ENCODE results near the gene TESK2. TPM values are rescaled to one million over a fixed set of nuclear protein-coding genes. Genes with fewer than 3 reads are reported as not detected.
"Not testable (repeated sequence)": the region's sequence is repeated elsewhere in the genome, so short reads cannot be mapped to it uniquely, and the experiment has no call there.

Gene TESK2, protein sequence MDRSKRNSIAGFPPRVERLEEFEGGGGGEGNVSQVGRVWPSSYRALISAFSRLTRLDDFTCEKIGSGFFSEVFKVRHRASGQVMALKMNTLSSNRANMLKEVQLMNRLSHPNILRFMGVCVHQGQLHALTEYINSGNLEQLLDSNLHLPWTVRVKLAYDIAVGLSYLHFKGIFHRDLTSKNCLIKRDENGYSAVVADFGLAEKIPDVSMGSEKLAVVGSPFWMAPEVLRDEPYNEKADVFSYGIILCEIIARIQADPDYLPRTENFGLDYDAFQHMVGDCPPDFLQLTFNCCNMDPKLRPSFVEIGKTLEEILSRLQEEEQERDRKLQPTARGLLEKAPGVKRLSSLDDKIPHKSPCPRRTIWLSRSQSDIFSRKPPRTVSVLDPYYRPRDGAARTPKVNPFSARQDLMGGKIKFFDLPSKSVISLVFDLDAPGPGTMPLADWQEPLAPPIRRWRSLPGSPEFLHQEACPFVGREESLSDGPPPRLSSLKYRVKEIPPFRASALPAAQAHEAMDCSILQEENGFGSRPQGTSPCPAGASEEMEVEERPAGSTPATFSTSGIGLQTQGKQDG
- polyA plus RNA-seq (2013, experiment 1 of 2; ENCODE audit: insufficient read length), result 1.3 TPM
- 1.6 TPM for polyA plus RNA-seq (2013, experiment 2 of 2; ENCODE audit: insufficient read length)

DNA sequence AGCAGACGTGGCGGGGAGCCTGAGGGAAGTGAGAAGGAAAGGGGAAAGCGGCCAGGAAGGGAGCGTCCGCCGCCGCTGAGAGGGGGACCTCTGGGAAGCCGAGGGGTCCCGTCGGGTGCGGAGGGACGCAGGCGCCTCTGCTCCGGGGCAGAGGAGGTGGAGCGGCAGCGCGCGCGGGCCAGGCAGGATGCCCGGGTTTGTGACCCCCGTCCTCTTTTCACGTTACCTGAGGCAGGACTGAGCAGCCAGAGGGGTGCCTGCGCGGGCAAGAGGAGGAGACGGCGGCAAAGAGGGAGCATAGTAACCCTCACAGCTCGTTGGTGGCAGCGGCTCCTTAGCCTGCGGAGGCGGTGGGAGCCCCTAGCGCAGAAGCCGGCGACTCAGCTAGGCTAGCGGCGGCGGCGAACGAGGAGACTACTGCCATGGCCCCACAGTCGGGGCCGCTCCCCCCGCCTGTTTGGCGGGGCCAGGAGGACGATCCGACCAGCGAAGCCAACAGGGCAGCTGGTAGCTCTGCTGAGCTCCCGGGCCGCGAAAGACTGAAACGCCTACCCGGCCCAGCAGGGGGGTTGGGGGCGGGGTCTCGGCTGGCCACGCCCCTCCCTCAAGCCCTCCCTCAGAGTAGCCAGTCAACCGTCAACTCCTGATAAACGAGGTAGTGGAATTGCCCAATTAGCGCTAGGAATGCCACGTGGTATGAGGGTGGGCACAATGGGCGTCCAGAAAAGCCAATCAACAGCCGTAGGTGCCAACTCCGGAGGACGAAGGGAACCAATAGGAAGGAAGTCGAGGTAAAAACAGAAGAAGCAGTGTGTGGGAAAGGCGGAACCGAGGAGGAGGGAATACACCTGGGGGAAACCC lies at the start of gene TESK2:
Gene TESK2, minus strand, starts transcription at position 538 of the 861 bp plus-strand sequence. CDS start 33,378 bp downstream, outside the sequence.
- DNase-seq, result peak; percentile 99

DNA sequence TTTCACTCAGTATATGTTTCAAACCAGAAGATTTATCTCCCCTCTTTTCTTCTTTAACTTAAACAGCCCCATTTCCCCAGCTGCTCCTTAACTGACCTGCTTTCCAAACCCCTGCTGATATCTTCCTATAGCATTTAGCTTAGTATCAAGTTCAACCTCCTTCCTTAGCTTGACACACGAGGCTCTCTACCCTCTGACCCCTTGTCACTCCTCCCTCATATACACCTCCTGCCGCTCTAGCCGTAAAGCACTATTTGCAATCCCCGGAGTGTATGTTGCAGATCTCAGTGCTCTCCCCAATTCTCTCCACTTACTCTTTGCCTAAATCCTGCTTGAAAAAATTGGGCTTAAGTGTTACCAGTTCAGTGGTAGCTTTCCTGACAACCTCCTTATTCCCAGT lies 45.9 kb upstream of the TESK2 start:
- no peak for DNase-seq

DNA sequence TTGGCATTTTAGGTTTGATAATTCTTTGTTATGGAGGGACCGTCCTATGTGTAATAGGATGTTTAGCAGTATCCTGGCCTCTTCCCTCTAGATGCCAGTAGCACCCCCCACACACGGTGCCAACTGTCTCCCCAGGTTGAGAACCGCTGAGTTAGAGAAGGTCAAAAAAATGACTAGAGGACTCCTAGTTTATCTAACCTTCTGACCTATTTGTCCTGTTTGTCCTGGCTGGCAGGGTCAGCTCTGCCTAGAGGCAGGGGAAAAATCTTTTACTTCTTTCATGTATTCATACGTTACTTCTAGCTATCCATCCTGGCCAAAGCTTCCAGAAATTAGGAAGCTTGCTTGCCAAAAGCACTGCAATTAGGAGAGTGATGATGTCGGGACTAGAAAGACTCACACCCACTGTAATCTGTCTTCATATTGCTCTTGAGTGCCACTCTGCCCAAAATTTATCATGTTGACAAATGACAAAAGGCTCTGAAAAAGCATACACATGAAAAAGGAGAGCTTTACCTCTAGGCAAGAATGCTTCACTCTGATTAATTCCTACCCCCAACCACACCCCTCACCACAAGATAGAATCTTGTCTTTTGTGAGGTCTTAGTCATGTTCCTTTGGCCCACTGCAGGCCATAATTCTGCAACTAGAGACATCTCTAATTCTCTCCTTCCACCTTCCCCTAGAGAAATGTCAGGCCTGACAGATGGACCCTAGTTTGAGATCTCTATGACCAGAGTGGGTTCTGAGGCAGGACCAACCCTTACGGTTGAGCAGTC lies 45.2 kb upstream of the TESK2 start:
- DNase-seq, result no peak

DNA sequence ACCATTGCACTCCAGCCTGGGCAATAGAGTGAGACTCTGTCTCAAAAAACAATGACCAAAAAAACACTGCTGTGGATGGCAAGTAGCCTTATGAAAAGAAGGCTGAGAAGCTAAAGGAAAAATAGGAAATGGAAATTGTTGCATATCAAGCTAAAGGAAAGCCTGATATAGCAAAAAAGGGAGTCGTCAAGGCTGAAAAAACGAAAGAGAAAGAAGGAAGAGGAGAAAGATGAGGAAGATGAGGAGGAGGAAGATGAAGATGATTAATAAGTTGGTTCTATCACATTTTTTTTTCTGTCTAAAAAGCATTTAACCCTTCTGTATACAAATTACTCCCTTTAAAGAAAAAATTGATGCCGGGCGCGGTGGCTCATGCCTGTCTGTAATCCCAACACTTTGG lies 40.9 kb upstream of the TESK2 start:
- no peak for DNase-seq

DNA sequence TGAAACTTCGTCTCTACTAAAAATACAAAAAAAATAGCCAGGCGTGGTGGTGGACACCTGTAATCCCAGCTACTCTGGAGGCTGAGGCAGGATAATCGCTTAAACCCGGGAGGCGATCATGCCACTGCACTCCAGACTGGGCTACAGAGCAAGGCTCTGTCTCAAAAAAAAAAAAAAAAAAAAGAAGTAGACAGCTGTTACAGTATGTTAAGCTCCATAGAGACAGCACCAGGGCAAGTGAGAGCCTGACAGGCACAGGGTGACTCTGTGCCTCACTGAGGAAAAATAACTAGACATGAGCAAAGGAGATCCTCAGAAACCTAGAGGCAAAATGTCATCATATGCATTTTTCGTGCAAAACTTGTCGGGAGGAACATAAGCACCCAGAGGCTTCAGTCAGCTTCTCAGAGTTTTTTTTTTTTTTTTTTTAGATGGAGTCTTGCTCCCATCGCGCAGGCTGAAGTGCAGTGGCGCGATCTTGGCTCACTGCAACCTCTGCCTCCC lies 39.7 kb upstream of the TESK2 start:
- no peak for DNase-seq

DNA sequence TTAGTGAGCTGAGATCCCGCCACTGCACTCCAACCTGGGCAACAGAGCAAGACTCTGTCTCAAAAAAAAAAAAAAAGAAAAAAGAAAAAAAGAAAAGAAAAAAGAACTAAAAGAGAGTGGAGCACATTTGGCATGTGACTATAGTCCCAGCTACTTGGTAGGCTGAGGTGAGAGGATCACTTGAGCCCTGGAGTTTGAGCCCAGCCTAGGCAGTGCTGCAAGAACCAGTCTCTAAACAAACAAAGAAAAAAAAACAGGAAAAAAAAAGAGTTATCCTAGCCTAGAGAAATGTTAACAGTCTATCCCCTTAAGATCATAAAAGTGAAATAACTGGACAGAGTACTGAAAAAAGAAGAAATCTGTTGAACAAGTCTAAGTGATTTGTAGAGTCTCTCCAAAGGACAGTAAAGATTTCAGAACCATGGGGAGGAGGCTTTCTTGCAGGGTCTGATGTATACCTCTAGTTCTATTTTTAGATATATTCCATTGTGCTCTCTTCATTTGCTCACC lies 35.2 kb upstream of the TESK2 start:
- DNase-seq, result no peak

DNA sequence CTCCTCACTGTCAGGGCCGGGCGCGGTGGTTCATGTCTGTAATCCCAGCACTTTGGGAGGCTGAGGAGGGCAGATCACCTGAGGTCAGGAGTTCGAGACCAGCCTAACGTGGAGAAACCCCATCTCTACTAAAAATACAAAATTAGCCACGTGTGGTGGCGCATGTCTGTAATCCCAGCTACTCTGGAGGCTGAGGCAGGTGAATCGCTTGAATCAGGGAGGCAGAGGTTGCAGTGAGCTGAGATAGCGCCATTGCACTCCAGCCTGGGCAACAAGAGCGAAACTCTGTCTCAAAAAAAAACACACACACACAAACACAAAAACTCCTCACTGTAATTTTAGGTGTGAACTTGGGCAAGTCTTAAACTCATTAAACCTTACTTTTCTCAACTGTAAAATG lies 33.0 kb upstream of the TESK2 start:
- not testable (repeated sequence) for DNase-seq

DNA sequence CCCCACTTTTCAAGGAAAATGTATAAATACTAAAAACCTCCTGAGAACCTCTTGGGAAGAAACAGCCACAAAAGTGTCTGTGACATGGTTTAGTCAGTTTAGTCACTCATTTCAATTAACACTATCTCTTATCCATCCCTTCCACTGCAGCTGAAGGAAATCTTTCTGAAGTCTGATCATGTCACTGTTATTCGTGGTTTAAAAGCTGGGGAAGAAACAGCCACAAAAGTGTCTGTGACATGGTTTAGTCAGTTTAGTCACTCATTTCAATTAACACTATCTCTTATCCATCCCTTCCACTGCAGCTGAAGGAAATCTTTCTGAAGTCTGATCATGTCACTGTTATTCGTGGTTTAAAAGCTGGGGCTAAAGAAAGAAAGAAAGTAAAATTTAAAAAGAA lies 32.6 kb upstream of the TESK2 start:
- DNase-seq, result not testable (repeated sequence)

DNA sequence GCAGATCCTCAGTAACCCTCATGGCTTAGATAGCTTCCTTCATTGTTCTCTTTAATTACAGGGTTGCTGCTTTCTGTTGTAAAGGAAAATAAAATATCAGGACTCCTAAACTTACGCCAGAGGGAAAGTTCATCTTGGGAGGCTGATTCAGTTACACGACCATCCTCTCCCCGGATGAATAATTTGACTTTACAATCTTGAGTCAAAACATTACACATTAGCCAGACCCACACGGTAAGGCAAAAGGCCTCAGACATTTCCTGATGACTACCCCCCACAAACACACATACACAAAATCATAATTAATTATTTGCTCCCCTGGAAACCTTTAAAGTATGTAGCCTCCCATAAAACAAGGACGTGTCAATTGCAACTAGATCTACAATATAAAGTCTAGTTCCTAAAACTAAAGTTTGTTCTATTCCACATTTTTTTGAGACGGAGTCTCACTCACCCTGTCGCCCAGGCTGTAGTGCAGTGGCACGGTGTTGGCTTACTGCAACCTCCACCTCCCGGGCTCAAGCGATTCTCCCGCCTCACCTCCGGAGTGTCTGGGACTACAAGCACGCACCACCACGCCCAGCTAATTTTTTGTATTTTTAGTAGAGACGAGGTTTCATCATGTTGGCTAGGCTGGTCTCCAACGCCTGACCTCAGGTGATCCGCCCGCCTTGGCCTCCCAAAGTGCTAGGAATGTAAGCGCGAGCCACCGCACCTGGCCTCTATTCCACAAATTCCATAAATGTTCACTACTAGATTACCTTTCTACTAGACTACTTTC lies 31.6 kb upstream of the TESK2 start:
- peak; percentile 44 for DNase-seq

DNA sequence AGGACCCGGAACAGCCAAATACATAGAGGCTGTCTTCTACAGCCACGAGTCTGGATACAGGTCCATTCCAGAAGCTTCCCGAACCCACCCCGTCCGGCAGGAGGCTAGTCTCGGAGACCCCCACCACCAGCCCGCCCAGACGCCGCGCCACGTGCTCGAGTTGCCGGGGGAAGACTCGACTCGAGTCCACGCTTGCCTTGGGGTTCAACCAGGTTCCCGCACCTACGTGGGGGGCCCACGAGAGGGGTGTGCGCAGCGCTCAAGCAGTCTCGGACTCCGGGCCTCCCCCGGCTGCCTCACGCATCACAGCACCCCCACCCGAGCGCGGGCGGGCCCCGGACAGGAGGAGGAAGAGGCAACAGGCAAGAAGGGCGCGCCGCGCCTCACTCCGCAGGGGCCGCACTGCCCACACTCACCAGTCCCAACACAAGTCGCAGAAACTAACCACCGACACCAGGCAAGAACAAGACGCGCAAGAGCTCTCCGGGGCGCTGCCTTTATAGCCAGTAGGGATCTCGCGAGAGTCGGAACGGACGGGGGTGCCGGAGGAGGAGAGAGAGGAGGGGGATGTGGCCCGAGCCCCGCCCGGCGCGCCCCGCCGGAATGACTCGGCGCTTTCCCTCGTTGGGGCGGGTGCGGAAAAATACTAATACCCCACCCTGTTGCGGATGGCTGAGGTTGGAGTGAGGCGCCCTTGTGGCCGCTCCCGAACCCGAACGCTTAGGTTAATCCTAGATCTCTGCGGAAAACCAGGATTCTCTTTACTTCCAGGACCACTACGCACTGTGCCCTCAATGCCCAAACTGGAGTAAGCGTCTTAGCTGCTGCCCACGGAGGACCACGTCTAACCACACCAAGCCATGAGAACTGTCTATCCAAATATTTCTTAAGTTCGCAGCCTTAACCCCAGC lies 30.7 kb upstream of the TESK2 start, which contains the start of gene PRDX1:
Gene PRDX1, minus strand, starts transcription at position 472 of the 911 bp plus-strand sequence. CDS start 2,841 bp downstream, outside the sequence.
- peak; percentile 97 for DNase-seq

DNA sequence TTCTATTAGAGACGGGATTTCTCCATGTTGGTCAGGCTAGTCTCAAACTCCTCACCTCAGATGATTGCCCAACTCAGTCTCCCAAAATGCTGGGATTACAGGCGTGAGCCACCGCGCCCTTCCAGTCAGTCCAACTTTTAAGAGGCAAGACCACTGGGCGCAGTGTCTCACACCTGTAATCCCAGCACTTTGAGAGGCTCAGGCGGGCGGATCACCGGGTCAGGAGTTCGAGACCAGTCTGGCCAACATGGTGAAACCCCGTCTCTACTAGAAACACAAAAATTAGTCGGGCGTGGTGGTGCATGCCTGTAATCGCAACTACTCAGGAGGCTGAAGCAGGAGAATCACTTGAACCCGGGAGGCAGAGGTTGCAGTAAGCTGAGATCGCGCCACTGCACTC lies 28.8 kb upstream of the TESK2 start:
- DNase-seq, result not testable (repeated sequence)

DNA sequence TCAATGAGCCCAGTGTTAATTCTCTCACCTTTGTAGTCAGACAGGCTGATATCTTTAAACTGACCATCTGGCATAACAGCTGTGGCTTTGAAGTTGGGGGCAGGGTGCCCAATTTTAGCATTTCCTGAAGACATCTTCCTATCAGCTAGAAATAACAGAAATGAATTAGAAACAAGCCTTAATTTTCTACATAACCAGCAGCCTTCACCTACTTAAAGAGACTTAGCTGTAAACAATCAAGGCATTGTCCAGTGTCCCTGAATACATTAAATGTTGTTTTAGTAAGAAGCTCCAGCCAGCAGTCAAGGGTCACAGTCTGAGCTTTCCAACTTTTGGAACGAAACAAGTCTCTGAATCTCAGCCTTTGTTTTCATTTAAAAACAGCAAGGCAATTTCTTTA lies 27.9 kb upstream of the TESK2 start:
- no peak for DNase-seq

DNA sequence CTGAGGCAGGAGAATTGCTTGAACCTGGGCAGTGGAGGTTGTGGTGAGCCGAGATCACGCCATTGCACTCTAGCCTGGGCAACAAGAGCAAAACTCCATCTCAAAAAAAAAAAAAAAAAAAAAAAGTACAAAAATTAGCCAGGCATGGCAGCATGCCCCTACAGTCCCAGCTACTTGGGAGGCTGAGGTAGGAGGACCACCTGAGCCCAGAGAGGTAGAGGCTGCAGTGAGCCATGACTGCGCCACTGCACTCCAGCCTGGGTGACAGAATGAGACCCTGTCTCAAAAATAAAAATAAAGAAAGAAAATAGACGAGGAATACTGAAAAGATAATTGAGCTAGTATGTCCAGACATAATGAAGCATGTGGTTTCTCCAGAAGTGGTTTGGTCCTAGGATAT lies 27.4 kb upstream of the TESK2 start:
- DNase-seq, result not testable (repeated sequence)

DNA sequence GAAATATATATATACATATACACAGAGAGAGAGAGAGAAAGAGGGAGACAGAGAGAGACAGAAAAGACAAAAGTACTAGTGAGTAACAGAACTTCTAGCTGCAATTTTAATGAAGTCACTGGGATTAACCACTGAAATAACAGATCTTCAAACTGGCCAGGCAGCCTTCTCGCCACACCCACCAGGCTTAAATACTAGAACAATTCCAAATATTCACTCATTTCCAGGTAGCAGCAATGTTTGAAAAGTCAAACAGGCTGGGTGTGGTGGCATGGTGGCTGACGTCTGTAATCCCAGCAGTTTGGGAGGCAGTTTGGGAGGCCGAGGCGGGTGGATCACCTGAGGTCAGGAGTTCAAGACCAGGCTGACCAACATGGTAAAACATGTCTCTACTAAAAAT lies 25.5 kb upstream of the TESK2 start:
- no peak for DNase-seq

DNA sequence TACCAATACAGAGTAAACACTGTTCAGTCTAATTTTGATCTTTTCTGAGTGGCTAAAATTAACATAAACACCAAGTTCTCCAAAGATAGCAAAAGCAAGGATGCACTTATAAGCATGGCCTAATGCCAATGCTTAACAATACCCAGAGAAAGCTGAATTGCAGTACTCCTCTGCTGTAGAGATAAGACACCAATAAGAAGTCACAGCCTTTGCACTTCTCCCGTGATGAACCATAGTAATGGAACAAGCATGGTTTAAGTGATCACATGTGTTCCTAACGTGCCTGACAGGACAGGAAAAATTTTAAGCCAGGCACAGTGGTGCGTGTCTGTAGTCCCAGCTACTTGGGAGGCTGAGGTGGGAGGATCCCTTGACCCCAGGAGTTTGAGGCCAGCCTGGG lies 25.1 kb upstream of the TESK2 start:
- DNase-seq, result no peak

DNA sequence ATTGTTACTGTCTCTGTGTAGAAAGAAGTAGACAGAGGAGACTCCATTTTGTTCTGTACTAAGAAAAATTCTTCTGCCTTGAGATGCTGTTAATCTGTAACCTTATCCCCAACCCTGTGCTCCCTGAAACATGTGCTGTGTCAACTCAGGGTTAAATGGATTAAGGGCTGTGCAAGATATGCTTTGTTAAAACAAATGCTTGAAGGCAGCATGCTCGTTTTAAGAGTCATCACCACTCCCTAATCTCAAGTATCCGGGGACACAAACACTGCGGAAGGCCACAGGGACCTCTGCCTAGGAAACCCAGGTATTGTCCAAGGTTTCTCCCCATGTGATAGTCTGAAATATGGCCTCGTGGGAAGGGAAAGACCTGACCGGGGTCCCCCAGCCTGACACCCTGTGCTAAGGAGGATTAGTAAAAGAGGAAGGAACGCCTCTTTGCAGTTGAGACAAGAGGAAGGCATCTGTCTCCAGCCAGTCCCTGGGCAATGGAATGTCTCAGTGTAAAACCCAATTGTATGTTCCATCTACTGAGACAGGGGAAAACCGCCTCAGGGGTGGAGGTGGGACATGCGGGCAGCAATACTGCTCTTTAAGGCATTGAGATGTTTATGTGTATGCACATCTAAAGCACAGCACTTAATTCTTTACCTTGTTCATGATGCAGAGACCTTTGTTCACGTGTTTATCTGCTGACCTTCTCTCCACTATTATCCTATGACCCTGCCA lies 22.7 kb upstream of the TESK2 start:
- not testable (repeated sequence) for DNase-seq

DNA sequence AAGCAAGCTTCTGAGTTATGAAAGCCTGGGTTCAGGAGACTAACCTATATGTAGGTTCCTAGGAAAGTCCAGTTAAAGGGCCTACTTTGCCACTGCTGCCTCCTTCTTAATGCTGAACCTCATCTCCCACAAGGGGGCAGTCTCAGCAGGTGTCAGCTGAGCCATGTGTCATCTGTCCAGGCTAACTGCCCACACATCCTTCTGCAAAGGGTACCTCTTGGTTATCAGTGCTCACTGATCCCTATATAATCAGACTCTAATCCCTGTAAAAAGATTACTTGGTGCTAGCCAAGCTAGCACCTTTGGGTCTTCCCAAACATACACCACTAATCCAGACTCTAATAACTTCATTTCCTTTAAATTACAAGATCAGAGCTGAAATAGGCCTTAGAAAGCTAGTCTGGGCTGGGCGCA lies 21.7 kb upstream of the TESK2 start:
- peak; percentile 46 for DNase-seq

DNA sequence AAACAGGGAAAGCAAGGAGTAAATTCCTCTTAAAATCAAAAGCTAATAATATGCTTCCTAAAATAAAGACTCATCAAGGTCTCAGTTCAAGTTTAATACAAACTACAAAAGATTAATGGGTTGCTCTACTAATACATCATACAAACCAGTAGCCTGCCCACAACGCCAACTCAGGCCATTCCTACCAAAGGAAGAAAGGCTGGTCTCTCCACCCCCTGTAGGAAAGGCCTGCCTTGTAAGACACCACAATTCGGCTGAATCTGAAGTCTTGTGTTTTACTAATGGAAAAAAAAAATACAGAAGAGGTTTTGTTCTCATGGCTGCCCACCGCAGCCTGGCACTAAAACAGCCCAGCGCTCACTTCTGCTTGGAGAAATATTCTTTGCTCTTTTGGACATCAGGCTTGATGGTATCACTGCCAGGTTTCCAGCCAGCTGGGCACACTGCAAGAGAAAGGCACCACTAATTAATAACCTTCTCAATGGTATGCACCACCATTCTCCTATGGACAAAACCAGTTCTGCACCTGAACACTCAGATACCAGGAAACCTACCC lies 20.1 kb upstream of the TESK2 start:
- no peak for DNase-seq
